ENCODE measurements around the gene LMX1A. TPM values are rescaled to one million over a fixed set of nuclear protein-coding genes. Genes with fewer than 3 reads are reported as not detected.

Gene LMX1A
- polyA plus RNA-seq, 1 donor (not counting 4 experiments of a cell fraction or from before 2014, with no cell fraction given), result not detected

DNA sequence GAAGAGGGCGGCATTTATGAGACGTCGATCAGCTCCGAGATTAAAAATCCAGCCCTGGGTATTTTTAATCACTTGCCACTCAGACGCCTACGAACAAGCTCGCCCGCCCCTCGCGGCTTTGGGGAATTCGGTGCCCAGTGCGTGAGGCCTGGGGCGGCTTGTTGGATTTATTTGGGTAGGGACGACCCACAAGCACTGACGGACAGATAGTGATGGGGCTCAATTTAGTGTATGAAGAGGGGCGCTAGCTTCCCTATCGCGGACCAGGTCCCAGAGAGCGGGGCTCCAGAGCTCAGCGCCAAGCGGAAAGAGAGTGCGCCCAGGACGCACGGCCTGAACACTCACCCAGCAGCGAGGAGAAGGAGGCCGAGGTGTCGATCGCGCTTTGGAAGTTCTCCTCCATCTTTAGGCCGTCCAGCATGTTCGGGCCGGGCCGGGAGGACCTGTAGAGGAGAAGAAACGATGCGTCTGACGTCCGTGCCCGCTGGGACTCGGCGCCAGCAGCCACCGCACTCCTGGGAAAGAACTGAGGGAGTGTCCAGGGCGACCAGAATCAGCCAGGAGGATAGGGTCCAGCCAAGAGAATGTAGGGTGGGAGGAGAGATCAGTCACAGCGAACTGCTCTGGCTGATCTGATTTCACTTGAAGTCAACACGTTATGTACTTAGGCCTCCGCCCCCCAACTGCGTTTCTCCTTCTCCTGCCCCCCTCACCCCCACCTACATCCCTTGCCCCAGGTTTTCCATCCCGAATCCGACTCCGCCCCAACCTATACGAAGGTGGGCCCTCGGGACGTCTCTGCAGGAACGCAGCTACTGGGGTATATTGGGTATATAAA is 1.2 kb downstream of the LMX1A start:
- Histone ChIP-seq H3K9me1 (ENCODE audit: control insufficient read depth, extremely low read depth, insufficient read depth, low read length) (no peaks in the 10 kb centered on the region), H3K9me3 (ENCODE audit: control insufficient read depth, low read depth, low read length) (no peaks in the 10 kb centered on the region), H3K4me2 (ENCODE audit: control insufficient read depth, extremely low read depth, insufficient read depth, low read depth, low read length) (no peak overlapping the region), H3K4me3 (ENCODE audit: control insufficient read depth in 2 of 3, extremely low read depth in 1 of 3, insufficient read depth in 2 of 3, low read depth in 1 of 3, low read length in 3 of 3) (no peak overlapping the region), H3K27ac (ENCODE audit: control insufficient read depth, insufficient read depth, low read length) (no peak overlapping the region), H3K27me3 (ENCODE audit: control insufficient read depth, extremely low read depth, insufficient read depth, low read length) (peaks cover 81% of the 10 kb centered on the region), H3K9ac (ENCODE audit: control insufficient read depth, extremely low read depth, insufficient read depth, low read length) (no peak overlapping the region), H3K79me2 (ENCODE audit: control insufficient read depth, insufficient read depth, low read length) (no peaks in the 10 kb centered on the region), H3K36me3 (ENCODE audit: control insufficient read depth in 2 of 2, extremely low read depth in 1 of 2, insufficient read depth in 2 of 2, low read length in 2 of 2) (no peaks in the 10 kb centered on the region), H3K4me1 (ENCODE audit: control insufficient read depth, extremely low read depth, insufficient read depth, low read length) (no peaks in the 10 kb centered on the region), H2AFZ (ENCODE audit: control insufficient read depth, low read length) (no peak overlapping the region), H4K20me1 (ENCODE audit: control insufficient read depth, extremely low read depth, insufficient read depth, low read length) (no peaks in the 10 kb centered on the region)
- no peak for FAIRE-seq
- TF ChIP-seq EZH2 (IDR thresholded peaks at IDR 0.05; ENCODE audit: low read length), result peak; percentile 41
- TF ChIP-seq, protein P1, sequence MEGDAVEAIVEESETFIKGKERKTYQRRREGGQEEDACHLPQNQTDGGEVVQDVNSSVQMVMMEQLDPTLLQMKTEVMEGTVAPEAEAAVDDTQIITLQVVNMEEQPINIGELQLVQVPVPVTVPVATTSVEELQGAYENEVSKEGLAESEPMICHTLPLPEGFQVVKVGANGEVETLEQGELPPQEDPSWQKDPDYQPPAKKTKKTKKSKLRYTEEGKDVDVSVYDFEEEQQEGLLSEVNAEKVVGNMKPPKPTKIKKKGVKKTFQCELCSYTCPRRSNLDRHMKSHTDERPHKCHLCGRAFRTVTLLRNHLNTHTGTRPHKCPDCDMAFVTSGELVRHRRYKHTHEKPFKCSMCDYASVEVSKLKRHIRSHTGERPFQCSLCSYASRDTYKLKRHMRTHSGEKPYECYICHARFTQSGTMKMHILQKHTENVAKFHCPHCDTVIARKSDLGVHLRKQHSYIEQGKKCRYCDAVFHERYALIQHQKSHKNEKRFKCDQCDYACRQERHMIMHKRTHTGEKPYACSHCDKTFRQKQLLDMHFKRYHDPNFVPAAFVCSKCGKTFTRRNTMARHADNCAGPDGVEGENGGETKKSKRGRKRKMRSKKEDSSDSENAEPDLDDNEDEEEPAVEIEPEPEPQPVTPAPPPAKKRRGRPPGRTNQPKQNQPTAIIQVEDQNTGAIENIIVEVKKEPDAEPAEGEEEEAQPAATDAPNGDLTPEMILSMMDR (optimal IDR thresholded peaks at IDR 0.05 in 1 of 3, IDR thresholded peaks at IDR 0.05 in 1 of 3, conservative IDR thresholded peaks at IDR 0.05 in 1 of 3; ENCODE audit: extremely low read depth in 1 of 3, insufficient read depth in 2 of 3, low read length in 3 of 3), result no peak
- DNase-seq (ENCODE audit: low read depth, low spot score), result no peak
- dilution Hi-C loops (cut with MboI; ENCODE audit: extremely low pct_ligation_motif_present, low sequenced_read_pairs), result no loop called here

DNA sequence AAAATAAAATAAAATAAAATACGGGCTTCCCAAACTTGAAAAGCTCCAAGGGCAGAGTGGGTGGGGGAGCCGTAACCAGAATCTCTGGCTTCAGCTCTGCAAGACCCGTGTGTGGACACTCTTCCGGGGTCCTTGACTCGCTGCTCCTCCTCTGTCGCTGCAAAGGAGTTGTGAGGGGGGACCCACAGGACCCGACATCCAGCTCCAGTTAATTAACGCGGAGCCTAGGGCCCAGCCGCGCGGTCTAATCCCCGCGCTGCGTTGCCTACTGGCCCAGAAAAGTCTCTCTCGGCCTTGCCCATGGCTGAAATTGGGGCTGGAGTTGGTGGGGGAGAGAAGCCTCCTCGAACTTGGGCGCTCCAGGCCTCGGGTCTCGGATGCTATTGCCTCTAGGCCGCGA is 1.8 kb downstream of the LMX1A start:
- no peak overlapping the region for H3K9ac ChIP-seq (ENCODE audit: control insufficient read depth, extremely low read depth, insufficient read depth, low read length)
- peaks cover 85% of the 10 kb centered on the region for H3K27me3 ChIP-seq (ENCODE audit: control insufficient read depth, extremely low read depth, insufficient read depth, low read length)
- H3K79me2 ChIP-seq (ENCODE audit: control insufficient read depth, insufficient read depth, low read length), result no peaks in the 10 kb centered on the region
- no peak overlapping the region for H2AFZ ChIP-seq (ENCODE audit: control insufficient read depth, low read length)
- H3K4me3 ChIP-seq (ENCODE audit: control insufficient read depth in 2 of 3, extremely low read depth in 1 of 3, insufficient read depth in 2 of 3, low read depth in 1 of 3, low read length in 3 of 3), result no peak overlapping the region
- no peak for DNase-seq (ENCODE audit: low read depth, low spot score)
- H3K4me2 ChIP-seq (ENCODE audit: control insufficient read depth, extremely low read depth, insufficient read depth, low read depth, low read length), result no peak overlapping the region
- dilution Hi-C loops (cut with MboI; ENCODE audit: extremely low pct_ligation_motif_present, low sequenced_read_pairs), result no loop called here
- no peaks in the 10 kb centered on the region for H4K20me1 ChIP-seq (ENCODE audit: control insufficient read depth, extremely low read depth, insufficient read depth, low read length)
- H3K36me3 ChIP-seq (ENCODE audit: control insufficient read depth in 2 of 2, extremely low read depth in 1 of 2, insufficient read depth in 2 of 2, low read length in 2 of 2), result no peaks in the 10 kb centered on the region
- FAIRE-seq, result no peak
- no peaks in the 10 kb centered on the region for H3K9me3 ChIP-seq (ENCODE audit: control insufficient read depth, low read depth, low read length)
- no peak overlapping the region for H3K27ac ChIP-seq (ENCODE audit: control insufficient read depth, insufficient read depth, low read length)
- no peaks in the 10 kb centered on the region for H3K4me1 ChIP-seq (ENCODE audit: control insufficient read depth, extremely low read depth, insufficient read depth, low read length)
- TF ChIP-seq EZH2 (IDR thresholded peaks at IDR 0.05; ENCODE audit: low read length), result no peak
- TF ChIP-seq, protein P1 (optimal IDR thresholded peaks at IDR 0.05 in 1 of 3, IDR thresholded peaks at IDR 0.05 in 1 of 3, conservative IDR thresholded peaks at IDR 0.05 in 1 of 3; ENCODE audit: extremely low read depth in 1 of 3, insufficient read depth in 2 of 3, low read length in 3 of 3), result no peak
- H3K9me1 ChIP-seq (ENCODE audit: control insufficient read depth, extremely low read depth, insufficient read depth, low read length), result no peaks in the 10 kb centered on the region

All from keratinocyte (primary cell).